ENCODE results near the gene ZNF691. TPM values are rescaled to one million over a fixed set of nuclear protein-coding genes. Genes with fewer than 3 reads are reported as not detected.

The ZNF691 gene
- total RNA-seq, 1 experiment from 2014 or later = 13.5 TPM

- no peak overlapping the region for H3K4me3 ChIP-seq (ENCODE audit: low read depth, low read length, poor library complexity, severe bottlenecking)
- H3K4me1 ChIP-seq (ENCODE audit: insufficient read depth, low read length, poor library complexity, severe bottlenecking) = no peaks in the 10 kb centered on the region
- no TSS peak for BruUV-seq (replicated peaks)
- POLR2A ChIA-PET (ENCODE audit: low non-redundant PET) = no interaction called here
- CTCF ChIA-PET = no interaction called here
- no peaks in the 10 kb centered on the region for H3K27me3 ChIP-seq (replicated peaks; ENCODE audit: insufficient read depth, low read depth, low read length, poor library complexity)
- no peak overlapping the region for H3K27ac ChIP-seq (ENCODE audit: low read depth, low read length, poor library complexity, severe bottlenecking)
- no peaks in the 10 kb centered on the region for H3K9me3 ChIP-seq (ENCODE audit: low read depth, low read length, poor library complexity, severe bottlenecking)
- TF ChIP-seq CTCF (conservative IDR thresholded peaks at IDR 0.05; ENCODE audit: low read depth, low read length) = no peak
- no peaks in the 10 kb centered on the region for H3K36me3 ChIP-seq (ENCODE audit: insufficient read depth, low read length, poor library complexity, severe bottlenecking)
- intact Hi-C loops (cut with micrococcal nuclease; ENCODE audit: unreplicated experiment) = no loop called here
- DNase-seq (ENCODE audit: low spot score) = no peak
Measured at GRCh38 chr1:42886800-42887199, 40.4 kb downstream of the ZNF691 start.

GRCh38 chr1:42887366-42887765, 41.0 kb downstream of the ZNF691 start:
- Histone ChIP-seq H3K27ac (ENCODE audit: low read depth, low read length, poor library complexity, severe bottlenecking) (no peak overlapping the region), H3K36me3 (ENCODE audit: insufficient read depth, low read length, poor library complexity, severe bottlenecking) (no peaks in the 10 kb centered on the region), H3K27me3 (replicated peaks; ENCODE audit: insufficient read depth, low read depth, low read length, poor library complexity) (no peaks in the 10 kb centered on the region), H3K4me3 (ENCODE audit: low read depth, low read length, poor library complexity, severe bottlenecking) (no peak overlapping the region), H3K4me1 (ENCODE audit: insufficient read depth, low read length, poor library complexity, severe bottlenecking) (no peaks in the 10 kb centered on the region), H3K9me3 (ENCODE audit: low read depth, low read length, poor library complexity, severe bottlenecking) (no peaks in the 10 kb centered on the region)
- no peak for DNase-seq (ENCODE audit: low spot score)
- intact Hi-C loops (cut with micrococcal nuclease; ENCODE audit: unreplicated experiment) = no loop called here
- BruUV-seq (replicated peaks) = no TSS peak
- POLR2A ChIA-PET (ENCODE audit: low non-redundant PET) = no interaction called here
- TF ChIP-seq CTCF (conservative IDR thresholded peaks at IDR 0.05; ENCODE audit: low read depth, low read length) (no peak), EZH2 (IDR thresholded peaks at IDR 0.05; ENCODE audit: borderline replicate concordance, low read depth, low read length, poor library complexity, severe bottlenecking) (no peak)
- CTCF ChIA-PET = no interaction called here

GRCh38 chr1:42888013-42888633, 41.7 kb downstream of the ZNF691 start:
- CTCF ChIA-PET = no interaction called here
- POLR2A ChIA-PET (ENCODE audit: low non-redundant PET) = no interaction called here

More at GRCh38 chr1:42888013-42888633, 41.7 kb downstream of the ZNF691 start:
- no peaks in the 10 kb centered on the region for H3K4me1 ChIP-seq (ENCODE audit: insufficient read depth, low read length, poor library complexity, severe bottlenecking)
- no peak for DNase-seq (ENCODE audit: low spot score)
- H3K4me3 ChIP-seq (ENCODE audit: low read depth, low read length, poor library complexity, severe bottlenecking) = no peak overlapping the region
- H3K36me3 ChIP-seq (ENCODE audit: insufficient read depth, low read length, poor library complexity, severe bottlenecking) = no peaks in the 10 kb centered on the region
- H3K9me3 ChIP-seq (ENCODE audit: low read depth, low read length, poor library complexity, severe bottlenecking) = no peaks in the 10 kb centered on the region
- H3K27me3 ChIP-seq (replicated peaks; ENCODE audit: insufficient read depth, low read depth, low read length, poor library complexity) = no peaks in the 10 kb centered on the region
- intact Hi-C loops (cut with micrococcal nuclease; ENCODE audit: unreplicated experiment) = no loop called here
- no peak overlapping the region for H3K27ac ChIP-seq (ENCODE audit: low read depth, low read length, poor library complexity, severe bottlenecking)
- no TSS peak for BruUV-seq (replicated peaks)
- TF ChIP-seq CTCF (conservative IDR thresholded peaks at IDR 0.05; ENCODE audit: low read depth, low read length) (no peak), EZH2 (IDR thresholded peaks at IDR 0.05; ENCODE audit: borderline replicate concordance, low read depth, low read length, poor library complexity, severe bottlenecking) (no peak)

Data from A673 (cell line).